Breast epithelium (tissue), 3 donors: ENCODE measurements around the gene FAM187B.

Source experiments
- CTCF ChIP-seq, 3 donors: fragments of 450-650 bp; IDR thresholded peaks; one replicate each; pipeline ENCODE4 v1.5.1; 2016 to 2017; ENCODE audit warnings: antibody characterized with exemption in 3 of 3, mild to moderate bottlenecking in 3 of 3, moderate library complexity in 3 of 3
- POLR2AphosphoS5 ChIP-seq, 3 donors: sonication (generic); formaldehyde crosslinking; IDR thresholded peaks; one replicate each; pipeline ENCODE4 v1.6.1; 2017; ENCODE audit warnings: antibody characterized with exemption in 3 of 3

- TF ChIP-seq POLR2AphosphoS5 (IDR thresholded peaks at IDR 0.05) (no peak), CTCF (IDR thresholded peaks at IDR 0.05) (no peak)
Observed at GRCh38 chr19:35223862-35224505, 4.6 kb downstream of the FAM187B start.
